ENCODE results near the gene SRA1. TPM values are rescaled to one million over a fixed set of nuclear protein-coding genes. Genes with fewer than 3 reads are reported as not detected.
"Not testable (repeated sequence)": the region's sequence is repeated elsewhere in the genome, so short reads cannot be mapped to it uniquely, and the experiment has no call there.

The SRA1 gene
- total RNA-seq, 1 donor from 2014 or later, result 16.9 TPM

- H3K4me3 ChIP-seq, result no peak overlapping the region
- no peaks in the 10 kb centered on the region for H4K20me1 ChIP-seq (ENCODE audit: low read depth)
- no peaks in the 10 kb centered on the region for H3K79me2 ChIP-seq (ENCODE audit: low read depth)
- Mint-ChIP-seq H3K4me1 (no peaks in the 10 kb centered on the region), H3K9me3 (peaks cover under 1% of the 10 kb centered on the region), H3K36me3 (no peaks in the 10 kb centered on the region), H3K4me3 (no peak overlapping the region), H3K27me3 (ENCODE audit: insufficient read depth, low read depth) (peaks cover 4% of the 10 kb centered on the region), H3K27ac (no peak overlapping the region)
- no peaks in the 10 kb centered on the region for H3K36me3 ChIP-seq
- H3K9ac ChIP-seq, result no peak overlapping the region
- H3K27me3 ChIP-seq, result no peaks in the 10 kb centered on the region
- no peak overlapping the region for H3K27ac ChIP-seq
- H3F3A ChIP-seq (ENCODE audit: low read depth), result no peaks in the 10 kb centered on the region
- H3K4me2 ChIP-seq, result no peak overlapping the region
- DNase-seq (ENCODE audit: low spot score), result no peak
- H2AFZ ChIP-seq (replicated peaks), result no peak overlapping the region
- TF ChIP-seq EZH2 (IDR thresholded peaks at IDR 0.05) (no peak), CTCF (IDR thresholded peaks at IDR 0.05) (no peak), EZH2phosphoT487 (IDR thresholded peaks at IDR 0.05) (no peak)
- H3K4me1 ChIP-seq, result no peaks in the 10 kb centered on the region
- no peaks in the 10 kb centered on the region for H3K9me3 ChIP-seq (ENCODE audit: low read depth)
Measured at GRCh38 chr5:140588311-140589070, 31.2 kb upstream of the SRA1 start.

GRCh38 chr5:140587495-140587894, 30.2 kb upstream of the SRA1 start:
- peaks cover 4% of the 10 kb centered on the region for H3K27me3 Mint-ChIP-seq (ENCODE audit: insufficient read depth, low read depth)
- Histone ChIP-seq H4K20me1 (ENCODE audit: low read depth) (no peaks in the 10 kb centered on the region), H3K4me3 (no peak overlapping the region), H3K4me2 (no peak overlapping the region), H2AFZ (replicated peaks) (no peak overlapping the region), H3K4me1 (no peaks in the 10 kb centered on the region), H3K27ac (no peak overlapping the region), H3K36me3 (no peaks in the 10 kb centered on the region), H3F3A (ENCODE audit: low read depth) (no peaks in the 10 kb centered on the region), H3K9me3 (ENCODE audit: low read depth) (no peaks in the 10 kb centered on the region), H3K27me3 (no peaks in the 10 kb centered on the region), H3K9ac (no peak overlapping the region), H3K79me2 (ENCODE audit: low read depth) (no peaks in the 10 kb centered on the region)
- no peaks in the 10 kb centered on the region for H3K4me1 Mint-ChIP-seq
- H3K4me3 Mint-ChIP-seq, result no peak overlapping the region
- TF ChIP-seq CTCF (IDR thresholded peaks at IDR 0.05) (no peak), EZH2 (IDR thresholded peaks at IDR 0.05) (no peak), EZH2phosphoT487 (IDR thresholded peaks at IDR 0.05) (no peak)
- H3K27ac Mint-ChIP-seq, result no peak overlapping the region
- peaks cover 3% of the 10 kb centered on the region for H3K9me3 Mint-ChIP-seq
- DNase-seq (ENCODE audit: low spot score), result no peak
- H3K36me3 Mint-ChIP-seq, result no peaks in the 10 kb centered on the region

- H3K36me3 Mint-ChIP-seq; H3K4me1 ChIP-seq; H3K4me3 ChIP-seq; H3K9me3 ChIP-seq (ENCODE audit: low read depth); H2AFZ ChIP-seq (replicated peaks); H3K27ac Mint-ChIP-seq; H3F3A ChIP-seq (ENCODE audit: low read depth); H3K4me1 Mint-ChIP-seq; H3K27me3 ChIP-seq; H3K4me2 ChIP-seq; H3K4me3 Mint-ChIP-seq; H3K9me3 Mint-ChIP-seq; H4K20me1 ChIP-seq (ENCODE audit: low read depth); H3K36me3 ChIP-seq; H3K79me2 ChIP-seq (ENCODE audit: low read depth); H3K9ac ChIP-seq; DNase-seq (ENCODE audit: low spot score); H3K27me3 Mint-ChIP-seq (ENCODE audit: insufficient read depth, low read depth); H3K27ac ChIP-seq: not testable (repeated sequence)
Measured at GRCh38 chr5:140579188-140579747, 22.0 kb upstream of the SRA1 start.

- Histone ChIP-seq H3K4me3 (no peak overlapping the region), H3K4me1 (no peaks in the 10 kb centered on the region), H3K79me2 (ENCODE audit: low read depth) (no peaks in the 10 kb centered on the region), H2AFZ (replicated peaks) (peak overlapping the region; percentile 97), H3K27ac (no peak overlapping the region), H3K9ac (no peak overlapping the region), H3K9me3 (ENCODE audit: low read depth) (no peaks in the 10 kb centered on the region), H4K20me1 (ENCODE audit: low read depth) (no peaks in the 10 kb centered on the region), H3F3A (ENCODE audit: low read depth) (peaks cover 4% of the 10 kb centered on the region), H3K27me3 (peaks cover 2% of the 10 kb centered on the region), H3K4me2 (no peak overlapping the region), H3K36me3 (no peaks in the 10 kb centered on the region)
- H3K27ac Mint-ChIP-seq, result no peak overlapping the region
- TF ChIP-seq CTCF (IDR thresholded peaks at IDR 0.05) (no peak), EZH2phosphoT487 (IDR thresholded peaks at IDR 0.05) (no peak), EZH2 (IDR thresholded peaks at IDR 0.05) (no peak)
- peaks cover 6% of the 10 kb centered on the region for H3K27me3 Mint-ChIP-seq (ENCODE audit: insufficient read depth, low read depth)
- no peaks in the 10 kb centered on the region for H3K36me3 Mint-ChIP-seq
- no peak for DNase-seq (ENCODE audit: low spot score)
- no peak overlapping the region for H3K4me3 Mint-ChIP-seq
- no peaks in the 10 kb centered on the region for H3K4me1 Mint-ChIP-seq
- H3K9me3 Mint-ChIP-seq, result no peaks in the 10 kb centered on the region
Measured at GRCh38 chr5:140576776-140577201, 19.5 kb upstream of the SRA1 start.

Measured in neural progenitor cell (in vitro differentiated cells).